Measurements from ENCODE around the gene MED15. TPM values are rescaled to one million over a fixed set of nuclear protein-coding genes. Genes with fewer than 3 reads are reported as not detected.
A peak's percentile ranks its signal among the peaks of the same experiment; 100 is the strongest.

MED15 gene
- total RNA-seq, 2 donors from 2014 or later: 61.4 to 62.7 TPM

- H3K36me3 Mint-ChIP-seq (ENCODE audit: low read depth): peaks cover 25% of the 10 kb centered on the region
- H3K4me3 Mint-ChIP-seq: no peak overlapping the region
Measured at GRCh38 chr22:20587206-20587958, 80.0 kb downstream of the MED15 start.

GRCh38 chr22:20588092-20588842, 80.9 kb downstream of the MED15 start:
- Mint-ChIP-seq H3K9me3 (no peaks in the 10 kb centered on the region), H3K36me3 (ENCODE audit: low read depth) (peaks cover 25% of the 10 kb centered on the region), H3K4me1 (no peaks in the 10 kb centered on the region), H3K27me3 (ENCODE audit: insufficient read depth) (no peaks in the 10 kb centered on the region), H3K4me3 (no peak overlapping the region), H3K27ac (peak overlapping the region; percentile 68)
- TF ChIP-seq CTCF (conservative IDR thresholded peaks at IDR 0.05): peak; percentile 42
- H3K9ac ChIP-seq (ENCODE audit: extremely low read depth, low read length, poor library complexity, severe bottlenecking): no peak overlapping the region
- H3K9me3 ChIP-seq (ENCODE audit: control insufficient read depth, low read length): no peaks in the 10 kb centered on the region
- no peaks in the 10 kb centered on the region for H3K4me1 ChIP-seq (ENCODE audit: control insufficient read depth, insufficient read depth, low read length)
- peaks cover 23% of the 10 kb centered on the region for H3K36me3 ChIP-seq (ENCODE audit: control insufficient read depth, insufficient read depth, low read length)
- H3K4me3 ChIP-seq (ENCODE audit: low read length): no peak overlapping the region
- DNase-seq: no peak
- 86 to 87% methylated on average over 7 of the region's 7 CpGs for WGBS, 2 experiments (ENCODE audit: insufficient coverage in 1 of 2, insufficient read length in 1 of 2)
- H3K27ac ChIP-seq (ENCODE audit: low read depth, low read length): peak overlapping the region; percentile 48
- no peaks in the 10 kb centered on the region for H3K27me3 ChIP-seq (ENCODE audit: control insufficient read depth, insufficient read depth, low read length, poor library complexity, severe bottlenecking)

More at GRCh38 chr22:20587206-20587958, 80.0 kb downstream of the MED15 start:
- no peak overlapping the region for H3K27ac Mint-ChIP-seq
- DNase-seq: no peak
- H3K27me3 Mint-ChIP-seq (ENCODE audit: insufficient read depth): no peaks in the 10 kb centered on the region
- Histone ChIP-seq H3K36me3 (ENCODE audit: control insufficient read depth, insufficient read depth, low read length) (peaks cover 29% of the 10 kb centered on the region), H3K9me3 (ENCODE audit: control insufficient read depth, low read length) (no peaks in the 10 kb centered on the region), H3K27ac (ENCODE audit: low read depth, low read length) (no peak overlapping the region), H3K27me3 (ENCODE audit: control insufficient read depth, insufficient read depth, low read length, poor library complexity, severe bottlenecking) (no peaks in the 10 kb centered on the region), H3K4me3 (ENCODE audit: low read length) (no peak overlapping the region), H3K4me1 (ENCODE audit: control insufficient read depth, insufficient read depth, low read length) (no peaks in the 10 kb centered on the region), H3K9ac (ENCODE audit: extremely low read depth, low read length, poor library complexity, severe bottlenecking) (no peak overlapping the region)
- H3K9me3 Mint-ChIP-seq: no peaks in the 10 kb centered on the region
- no peaks in the 10 kb centered on the region for H3K4me1 Mint-ChIP-seq
- 95 to 100% methylated on average over 2 to 16 of the region's 17 CpGs for WGBS, 2 experiments (ENCODE audit: insufficient coverage in 1 of 2, insufficient read length in 1 of 2)
- TF ChIP-seq CTCF (conservative IDR thresholded peaks at IDR 0.05): no peak

- peak overlapping the region; percentile 48 for H3K27ac ChIP-seq (ENCODE audit: low read depth, low read length)
- WGBS, 2 experiments (ENCODE audit: insufficient coverage in 1 of 2, insufficient read length in 1 of 2): 93 to 94% methylated on average over 8 to 13 of the region's 13 CpGs
- H3K27me3 Mint-ChIP-seq (ENCODE audit: insufficient read depth): no peaks in the 10 kb centered on the region
Measured at GRCh38 chr22:20588843-20589581, 81.6 kb downstream of the MED15 start.

More at GRCh38 chr22:20588843-20589581, 81.6 kb downstream of the MED15 start:
- no peaks in the 10 kb centered on the region for H3K9me3 ChIP-seq (ENCODE audit: control insufficient read depth, low read length)
- DNase-seq: no peak
- Mint-ChIP-seq H3K4me1 (no peaks in the 10 kb centered on the region), H3K4me3 (no peak overlapping the region), H3K27ac (peak overlapping the region; percentile 10), H3K9me3 (no peaks in the 10 kb centered on the region), H3K36me3 (ENCODE audit: low read depth) (peaks cover 21% of the 10 kb centered on the region)
- no peak overlapping the region for H3K9ac ChIP-seq (ENCODE audit: extremely low read depth, low read length, poor library complexity, severe bottlenecking)
- no peaks in the 10 kb centered on the region for H3K4me1 ChIP-seq (ENCODE audit: control insufficient read depth, insufficient read depth, low read length)
- no peak overlapping the region for H3K4me3 ChIP-seq (ENCODE audit: low read length)
- H3K27me3 ChIP-seq (ENCODE audit: control insufficient read depth, insufficient read depth, low read length, poor library complexity, severe bottlenecking): no peaks in the 10 kb centered on the region
- peaks cover 16% of the 10 kb centered on the region for H3K36me3 ChIP-seq (ENCODE audit: control insufficient read depth, insufficient read depth, low read length)
- TF ChIP-seq CTCF (conservative IDR thresholded peaks at IDR 0.05): no peak

Data from endodermal cell (in vitro differentiated cells).